ENCODE results near the gene CD320.
A peak's percentile ranks its signal among the peaks of the same experiment; 100 is the strongest.

Gene CD320

DNA sequence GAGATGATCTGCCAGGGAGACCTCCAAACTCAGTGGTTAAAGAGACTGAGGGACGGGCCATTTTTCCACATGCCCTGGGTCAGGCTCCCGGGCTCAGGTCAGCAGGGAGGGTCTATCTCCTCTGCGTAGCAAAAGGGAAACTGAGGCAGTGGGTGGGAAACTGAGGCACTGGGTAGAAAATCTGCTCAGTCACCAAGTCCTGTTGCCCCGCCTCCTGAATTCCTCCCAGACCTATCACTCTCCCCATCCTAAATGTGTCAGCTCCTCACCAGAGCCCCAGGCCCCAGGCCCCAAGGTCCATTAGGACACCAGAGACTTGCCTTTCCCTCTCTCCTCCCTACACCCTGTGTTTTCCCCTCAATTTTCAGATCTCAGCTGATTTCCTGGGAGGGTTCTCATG is 2.4 kb downstream of the CD320 start:
- 70% methylated on average over 4 of the region's 4 CpGs for WGBS
- Histone ChIP-seq H3K9me3 (ENCODE audit: control insufficient read depth, low read length) (no peaks in the 10 kb centered on the region), H3K4me1 (ENCODE audit: control insufficient read depth, insufficient read depth, low read depth, low read length) (peaks cover 18% of the 10 kb centered on the region), H3K36me3 (ENCODE audit: control insufficient read depth in 1 of 2, insufficient read depth in 2 of 2, low read depth in 1 of 2, low read length in 2 of 2) (peaks cover 14 to 48% of the 10 kb centered on the region in 2 experiments), H4K91ac (ENCODE audit: low read length) (no peak overlapping the region), H4K8ac (ENCODE audit: low read length) (no peak overlapping the region), H3K23ac (ENCODE audit: low read length in 2 of 2) (no peak overlapping the region), H3K4me3 (ENCODE audit: insufficient read depth in 1 of 2, low read depth in 1 of 2, low read length in 2 of 2) (no peak overlapping the region), H3K4me2 (ENCODE audit: low read length, poor library complexity, severe bottlenecking) (no peak overlapping the region), H3K18ac (ENCODE audit: low read depth in 1 of 2, low read length in 2 of 2) (no peak overlapping the region), H3K27me3 (ENCODE audit: control insufficient read depth in 1 of 2, insufficient read depth in 1 of 2, low read length in 2 of 2) (no peaks in the 10 kb centered on the region), H3K14ac (ENCODE audit: low read length in 2 of 2) (no peak overlapping the region), H2BK15ac (ENCODE audit: low read depth, poor library complexity, severe bottlenecking) (no peak overlapping the region), H3K27ac (ENCODE audit: low read length, poor library complexity, severe bottlenecking) (no peak overlapping the region), H2AFZ (ENCODE audit: low read depth, low read length) (no peak overlapping the region), H3K79me1 (replicated peaks; ENCODE audit: low read length, poor library complexity, severe bottlenecking) (peaks cover 10% of the 10 kb centered on the region), H2BK120ac (ENCODE audit: low read depth, low read length) (no peak overlapping the region), H3K4ac (ENCODE audit: low read depth in 1 of 2, low read length in 2 of 2) (no peak overlapping the region), H2BK12ac (ENCODE audit: low read length in 2 of 2) (no peak overlapping the region), H3K9ac (ENCODE audit: low read length) (no peak overlapping the region), H2AK5ac (ENCODE audit: low read length, severe bottlenecking) (no peak overlapping the region), H2BK5ac (ENCODE audit: low read depth, low read length, poor library complexity, severe bottlenecking) (no peak overlapping the region)
- DNase-seq = no peak

GRCh38 chr19:8304841-8305621 is 3.1 kb downstream of the CD320 start:
- Histone ChIP-seq H2BK5ac (ENCODE audit: low read depth, low read length, poor library complexity, severe bottlenecking) (no peak overlapping the region), H4K91ac (ENCODE audit: low read length) (no peak overlapping the region), H3K36me3 (ENCODE audit: control insufficient read depth in 1 of 2, insufficient read depth in 2 of 2, low read depth in 1 of 2, low read length in 2 of 2) (peaks cover 8 to 43% of the 10 kb centered on the region in 2 experiments), H3K4me3 (ENCODE audit: insufficient read depth in 1 of 2, low read depth in 1 of 2, low read length in 2 of 2) (no peak overlapping the region), H2AK5ac (ENCODE audit: low read length, severe bottlenecking) (no peak overlapping the region), H2AFZ (ENCODE audit: low read depth, low read length) (no peak overlapping the region), H3K4ac (ENCODE audit: low read depth in 1 of 2, low read length in 2 of 2) (no peak overlapping the region), H3K9ac (ENCODE audit: low read length) (no peak overlapping the region), H2BK12ac (ENCODE audit: low read length in 2 of 2) (no peak overlapping the region), H3K18ac (ENCODE audit: low read depth in 1 of 2, low read length in 2 of 2) (no peak overlapping the region), H3K27ac (ENCODE audit: low read length, poor library complexity, severe bottlenecking) (no peak overlapping the region), H3K23ac (ENCODE audit: low read length in 2 of 2) (no peak overlapping the region), H3K4me1 (ENCODE audit: control insufficient read depth, insufficient read depth, low read depth, low read length) (peaks cover 18% of the 10 kb centered on the region), H3K9me3 (ENCODE audit: control insufficient read depth, low read length) (no peaks in the 10 kb centered on the region), H3K27me3 (ENCODE audit: control insufficient read depth in 1 of 2, insufficient read depth in 1 of 2, low read length in 2 of 2) (no peaks in the 10 kb centered on the region), H4K8ac (ENCODE audit: low read length) (no peak overlapping the region), H2BK120ac (ENCODE audit: low read depth, low read length) (no peak overlapping the region), H2BK15ac (ENCODE audit: low read depth, poor library complexity, severe bottlenecking) (no peak overlapping the region), H3K4me2 (ENCODE audit: low read length, poor library complexity, severe bottlenecking) (no peak overlapping the region), H3K14ac (ENCODE audit: low read length in 2 of 2) (peak overlapping the region in 1 of 2 experiments; percentile 18), H3K79me1 (replicated peaks; ENCODE audit: low read length, poor library complexity, severe bottlenecking) (peaks cover 10% of the 10 kb centered on the region)
- no peak for DNase-seq
- 79% methylated on average over 33 of the region's 33 CpGs for WGBS

DNA sequence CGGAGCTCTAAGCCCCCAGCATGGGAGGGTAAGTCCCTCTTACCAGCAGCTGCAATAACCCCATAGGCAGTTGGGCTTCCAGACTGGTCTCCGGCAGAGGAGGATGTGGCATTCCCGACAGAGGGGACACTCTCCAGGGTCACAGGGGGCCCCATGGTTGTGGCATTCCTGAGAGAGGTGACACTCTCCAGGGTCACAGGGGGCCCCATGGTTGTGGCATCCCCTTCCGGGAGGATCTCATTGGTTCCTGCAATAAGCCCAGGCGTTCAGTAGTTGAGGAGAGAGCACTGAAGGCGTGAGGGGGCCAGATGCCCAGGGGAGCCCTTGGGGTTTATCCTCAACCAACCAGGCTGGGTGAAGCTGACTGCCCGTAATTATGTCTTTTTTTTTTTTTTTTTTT is 5.4 kb downstream of the CD320 start:
- no peaks in the 10 kb centered on the region for H3K27me3 ChIP-seq (ENCODE audit: control insufficient read depth in 1 of 2, insufficient read depth in 1 of 2, low read length in 2 of 2)
- DNase-seq = no peak

DNA sequence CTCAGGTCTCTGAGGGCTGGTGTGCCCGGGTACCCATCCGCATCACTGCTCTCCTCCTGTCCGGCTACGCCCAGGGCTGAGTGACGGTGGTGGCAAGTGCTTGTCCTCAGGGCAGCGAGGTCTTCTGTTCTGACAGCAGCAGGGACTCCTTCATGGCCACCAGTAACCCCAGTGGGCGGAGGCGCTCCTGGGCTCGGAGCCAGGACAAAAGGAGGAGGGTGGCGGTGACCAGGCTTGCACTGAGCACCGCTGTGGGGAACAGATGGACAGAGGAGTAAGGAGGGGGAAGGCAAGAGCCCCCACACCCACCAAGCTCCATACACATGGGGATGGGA is 5.8 kb downstream of the CD320 start:
- H3K18ac ChIP-seq (ENCODE audit: low read depth in 1 of 2, low read length in 2 of 2) = no peak overlapping the region
- H3K27me3 ChIP-seq (ENCODE audit: control insufficient read depth in 1 of 2, insufficient read depth in 1 of 2, low read length in 2 of 2) = no peaks in the 10 kb centered on the region
- H3K9ac ChIP-seq (ENCODE audit: low read length) = no peak overlapping the region
- H4K91ac ChIP-seq (ENCODE audit: low read length) = no peak overlapping the region
- no peak overlapping the region for H3K4ac ChIP-seq (ENCODE audit: low read depth in 1 of 2, low read length in 2 of 2)
- H3K4me2 ChIP-seq (ENCODE audit: low read length, poor library complexity, severe bottlenecking) = no peak overlapping the region
- H3K79me1 ChIP-seq (replicated peaks; ENCODE audit: low read length, poor library complexity, severe bottlenecking) = peaks cover 4% of the 10 kb centered on the region
- H2AK5ac ChIP-seq (ENCODE audit: low read length, severe bottlenecking) = no peak overlapping the region
- DNase-seq = no peak
- H2BK15ac ChIP-seq (ENCODE audit: low read depth, poor library complexity, severe bottlenecking) = no peak overlapping the region
- H3K4me1 ChIP-seq (ENCODE audit: control insufficient read depth, insufficient read depth, low read depth, low read length) = peaks cover 5% of the 10 kb centered on the region
- peaks cover 0 to 35% of the 10 kb centered on the region in 2 experiments for H3K36me3 ChIP-seq (ENCODE audit: control insufficient read depth in 1 of 2, insufficient read depth in 2 of 2, low read depth in 1 of 2, low read length in 2 of 2)
- H3K9me3 ChIP-seq (ENCODE audit: control insufficient read depth, low read length) = no peaks in the 10 kb centered on the region
- H4K8ac ChIP-seq (ENCODE audit: low read length) = no peak overlapping the region
- H3K14ac ChIP-seq (ENCODE audit: low read length in 2 of 2) = no peak overlapping the region
- H3K4me3 ChIP-seq (ENCODE audit: insufficient read depth in 1 of 2, low read depth in 1 of 2, low read length in 2 of 2) = no peak overlapping the region
- H2BK12ac ChIP-seq (ENCODE audit: low read length in 2 of 2) = no peak overlapping the region
- H3K23ac ChIP-seq (ENCODE audit: low read length in 2 of 2) = no peak overlapping the region
- H3K27ac ChIP-seq (ENCODE audit: low read length, poor library complexity, severe bottlenecking) = no peak overlapping the region
- no peak overlapping the region for H2BK5ac ChIP-seq (ENCODE audit: low read depth, low read length, poor library complexity, severe bottlenecking)
- no peak overlapping the region for H2BK120ac ChIP-seq (ENCODE audit: low read depth, low read length)
- no peak overlapping the region for H2AFZ ChIP-seq (ENCODE audit: low read depth, low read length)
- WGBS = 87% methylated on average over 9 of the region's 11 CpGs

More for the DNA sequence above, 5.4 kb downstream of the CD320 start:
- WGBS = 94% methylated on average over 7 of the region's 7 CpGs
- H2BK5ac ChIP-seq (ENCODE audit: low read depth, low read length, poor library complexity, severe bottlenecking) = no peak overlapping the region
- no peak overlapping the region for H3K9ac ChIP-seq (ENCODE audit: low read length)
- peaks cover 9% of the 10 kb centered on the region for H3K4me1 ChIP-seq (ENCODE audit: control insufficient read depth, insufficient read depth, low read depth, low read length)
- H3K23ac ChIP-seq (ENCODE audit: low read length in 2 of 2) = no peak overlapping the region
- H3K4ac ChIP-seq (ENCODE audit: low read depth in 1 of 2, low read length in 2 of 2) = no peak overlapping the region
- H2BK120ac ChIP-seq (ENCODE audit: low read depth, low read length) = no peak overlapping the region
- H2AFZ ChIP-seq (ENCODE audit: low read depth, low read length) = no peak overlapping the region
- peak overlapping the region; percentile 36 for H2BK15ac ChIP-seq (ENCODE audit: low read depth, poor library complexity, severe bottlenecking)
- peaks cover 0 to 35% of the 10 kb centered on the region in 2 experiments for H3K36me3 ChIP-seq (ENCODE audit: control insufficient read depth in 1 of 2, insufficient read depth in 2 of 2, low read depth in 1 of 2, low read length in 2 of 2)
- H2BK12ac ChIP-seq (ENCODE audit: low read length in 2 of 2) = no peak overlapping the region
- H4K91ac ChIP-seq (ENCODE audit: low read length) = no peak overlapping the region
- no peak overlapping the region for H3K18ac ChIP-seq (ENCODE audit: low read depth in 1 of 2, low read length in 2 of 2)
- no peak overlapping the region for H3K4me3 ChIP-seq (ENCODE audit: insufficient read depth in 1 of 2, low read depth in 1 of 2, low read length in 2 of 2)
- H2AK5ac ChIP-seq (ENCODE audit: low read length, severe bottlenecking) = no peak overlapping the region
- no peaks in the 10 kb centered on the region for H3K9me3 ChIP-seq (ENCODE audit: control insufficient read depth, low read length)
- no peak overlapping the region for H3K4me2 ChIP-seq (ENCODE audit: low read length, poor library complexity, severe bottlenecking)
- no peak overlapping the region for H3K14ac ChIP-seq (ENCODE audit: low read length in 2 of 2)
- H3K79me1 ChIP-seq (replicated peaks; ENCODE audit: low read length, poor library complexity, severe bottlenecking) = peaks cover 6% of the 10 kb centered on the region
- no peak overlapping the region for H4K8ac ChIP-seq (ENCODE audit: low read length)
- no peak overlapping the region for H3K27ac ChIP-seq (ENCODE audit: low read length, poor library complexity, severe bottlenecking)
